ENCODE data around the gene STK24.

DNA sequence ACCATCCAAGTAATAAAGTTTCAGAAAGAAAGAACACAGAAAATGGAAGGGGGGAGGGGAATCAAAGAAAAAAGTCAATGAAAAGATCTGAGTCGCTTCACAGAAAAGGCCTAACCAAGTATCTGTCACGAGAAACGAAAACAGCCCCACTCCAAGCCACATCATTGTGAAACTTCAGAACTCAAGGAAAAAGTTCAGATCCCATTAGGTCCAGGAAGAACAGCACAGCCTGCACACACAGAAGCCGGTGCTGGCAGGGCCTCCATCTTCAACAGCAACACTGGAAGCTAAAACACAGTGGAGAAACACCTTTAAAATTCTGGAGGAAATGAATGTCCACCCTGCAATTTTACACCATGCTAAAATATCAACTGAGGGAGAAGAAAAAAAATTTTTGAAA lies 8.0 kb downstream of the STK24 start:
- TF ChIP-seq, protein P1, sequence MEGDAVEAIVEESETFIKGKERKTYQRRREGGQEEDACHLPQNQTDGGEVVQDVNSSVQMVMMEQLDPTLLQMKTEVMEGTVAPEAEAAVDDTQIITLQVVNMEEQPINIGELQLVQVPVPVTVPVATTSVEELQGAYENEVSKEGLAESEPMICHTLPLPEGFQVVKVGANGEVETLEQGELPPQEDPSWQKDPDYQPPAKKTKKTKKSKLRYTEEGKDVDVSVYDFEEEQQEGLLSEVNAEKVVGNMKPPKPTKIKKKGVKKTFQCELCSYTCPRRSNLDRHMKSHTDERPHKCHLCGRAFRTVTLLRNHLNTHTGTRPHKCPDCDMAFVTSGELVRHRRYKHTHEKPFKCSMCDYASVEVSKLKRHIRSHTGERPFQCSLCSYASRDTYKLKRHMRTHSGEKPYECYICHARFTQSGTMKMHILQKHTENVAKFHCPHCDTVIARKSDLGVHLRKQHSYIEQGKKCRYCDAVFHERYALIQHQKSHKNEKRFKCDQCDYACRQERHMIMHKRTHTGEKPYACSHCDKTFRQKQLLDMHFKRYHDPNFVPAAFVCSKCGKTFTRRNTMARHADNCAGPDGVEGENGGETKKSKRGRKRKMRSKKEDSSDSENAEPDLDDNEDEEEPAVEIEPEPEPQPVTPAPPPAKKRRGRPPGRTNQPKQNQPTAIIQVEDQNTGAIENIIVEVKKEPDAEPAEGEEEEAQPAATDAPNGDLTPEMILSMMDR (IDR thresholded peaks at IDR 0.05), result no peak
- TF ChIP-seq POLR2A (IDR thresholded peaks at IDR 0.05), result no peak
